SU-DHL-6 (cell line): ENCODE data around the gene LARP1B.

Source experiments
- H2AFZ ChIP-seq: fragments of 200-600 bp; sonication (generic); 2 replicates; pipeline ENCODE4 v1.6.1; 2014; ENCODE audit warnings: low read depth, mild to moderate bottlenecking, moderate library complexity, mixed read lengths, antibody characterized with exemption, low read length; ENCODE audit not compliant: severe bottlenecking
- H3F3A ChIP-seq: fragments of 200-600 bp; shearing (Covaris generic); 2 replicates; pipeline ENCODE4 v1.6.0; 2016; ENCODE audit warnings: antibody characterized with exemption, mild to moderate bottlenecking; ENCODE audit not compliant: insufficient read depth
- H3K27ac ChIP-seq: fragments of 200-600 bp; sonication (generic); 2 replicates; pipeline ENCODE4 v1.5.1; 2016; ENCODE audit warnings: low read depth, mild to moderate bottlenecking, low read length, moderate library complexity, mixed read lengths
- H3K27me3 ChIP-seq: fragments of 200-600 bp; sonication (generic), shearing (Covaris generic); 2 replicates; pipeline ENCODE4 v1.6.0; 2014; ENCODE audit warnings: mild to moderate bottlenecking, low read length
- H3K36me3 ChIP-seq: fragments of 200-600 bp; sonication (generic); 2 replicates; pipeline ENCODE4 v1.6.1; 2014; ENCODE audit warnings: mild to moderate bottlenecking, low read length, mixed read lengths
- H3K4me2 ChIP-seq: fragments of 300-600, 200-600 bp; shearing (Covaris generic), sonication (generic); 2 replicates; pipeline ENCODE4 v1.6.0; 2014; ENCODE audit warnings: low read length, low read depth, mild to moderate bottlenecking; ENCODE audit not compliant: poor library complexity, severe bottlenecking
- H3K4me3 ChIP-seq: fragments of 200-600 bp; sonication (generic); 2 replicates; pipeline ENCODE4 v1.5.1; 2014; ENCODE audit warnings: antibody characterized with exemption, low read length, mild to moderate bottlenecking, mixed read lengths; ENCODE audit not compliant: insufficient read depth, poor library complexity, severe bottlenecking
- H3K79me2 ChIP-seq: fragments of 200-600 bp; sonication (generic); 2 replicates; pipeline ENCODE4 v1.6.1; 2014; ENCODE audit warnings: mild to moderate bottlenecking, low read length, moderate library complexity; ENCODE audit not compliant: insufficient read depth
- H3K9ac ChIP-seq: fragments of 200-600 bp; sonication (generic); 2 replicates; pipeline ENCODE4 v1.7.0; 2014; ENCODE audit warnings: mild to moderate bottlenecking, low read length
- H3K9me2 ChIP-seq: fragments of 200-600 bp; sonication (generic); replicated peaks from 2 replicates; pipeline ENCODE4 v1.6.1; 2014; ENCODE audit warnings: low read length; ENCODE audit not compliant: insufficient read depth
- H3K9me3 ChIP-seq: fragments of 200-600 bp; sonication (generic); 2 replicates; pipeline ENCODE4 v1.6.1; 2014; ENCODE audit warnings: low read length, mixed read lengths; ENCODE audit not compliant: insufficient read depth
- H4K20me1 ChIP-seq: fragments of 200-600 bp; sonication (generic); 2 replicates; pipeline ENCODE4 v1.6.1; 2014; ENCODE audit warnings: low read depth, mild to moderate bottlenecking, antibody characterized with exemption, low read length, moderate library complexity, mixed read lengths
- EZH2phosphoT487 ChIP-seq: fragments of 200-600 bp; sonication (generic), shearing (Covaris generic); conservative IDR thresholded peaks from 2 replicates; pipeline ENCODE4 v1.6.1; 2018; ENCODE audit warnings: mild to moderate bottlenecking, antibody characterized with exemption, low read length, moderate library complexity, mixed read lengths
- TF ChIP-seq, protein P1 (sequence below): fragments of 200-600 bp; sonication (generic); IDR thresholded peaks from one replicate; pipeline ENCODE4 v1.5.1; 2017; ENCODE audit warnings: antibody characterized with exemption, mild to moderate bottlenecking, low read length, moderate library complexity; ENCODE audit not compliant: insufficient read depth, poor library complexity, severe bottlenecking

Gene LARP1B

GRCh38 chr4:128227991-128228571 lies 167.0 kb downstream of the LARP1B start:
- H2AFZ ChIP-seq, result no peak overlapping the region
- H3K27ac ChIP-seq, result no peak overlapping the region
- TF ChIP-seq EZH2phosphoT487, result no peak
- TF ChIP-seq, protein P1, sequence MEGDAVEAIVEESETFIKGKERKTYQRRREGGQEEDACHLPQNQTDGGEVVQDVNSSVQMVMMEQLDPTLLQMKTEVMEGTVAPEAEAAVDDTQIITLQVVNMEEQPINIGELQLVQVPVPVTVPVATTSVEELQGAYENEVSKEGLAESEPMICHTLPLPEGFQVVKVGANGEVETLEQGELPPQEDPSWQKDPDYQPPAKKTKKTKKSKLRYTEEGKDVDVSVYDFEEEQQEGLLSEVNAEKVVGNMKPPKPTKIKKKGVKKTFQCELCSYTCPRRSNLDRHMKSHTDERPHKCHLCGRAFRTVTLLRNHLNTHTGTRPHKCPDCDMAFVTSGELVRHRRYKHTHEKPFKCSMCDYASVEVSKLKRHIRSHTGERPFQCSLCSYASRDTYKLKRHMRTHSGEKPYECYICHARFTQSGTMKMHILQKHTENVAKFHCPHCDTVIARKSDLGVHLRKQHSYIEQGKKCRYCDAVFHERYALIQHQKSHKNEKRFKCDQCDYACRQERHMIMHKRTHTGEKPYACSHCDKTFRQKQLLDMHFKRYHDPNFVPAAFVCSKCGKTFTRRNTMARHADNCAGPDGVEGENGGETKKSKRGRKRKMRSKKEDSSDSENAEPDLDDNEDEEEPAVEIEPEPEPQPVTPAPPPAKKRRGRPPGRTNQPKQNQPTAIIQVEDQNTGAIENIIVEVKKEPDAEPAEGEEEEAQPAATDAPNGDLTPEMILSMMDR, result no peak

DNA sequence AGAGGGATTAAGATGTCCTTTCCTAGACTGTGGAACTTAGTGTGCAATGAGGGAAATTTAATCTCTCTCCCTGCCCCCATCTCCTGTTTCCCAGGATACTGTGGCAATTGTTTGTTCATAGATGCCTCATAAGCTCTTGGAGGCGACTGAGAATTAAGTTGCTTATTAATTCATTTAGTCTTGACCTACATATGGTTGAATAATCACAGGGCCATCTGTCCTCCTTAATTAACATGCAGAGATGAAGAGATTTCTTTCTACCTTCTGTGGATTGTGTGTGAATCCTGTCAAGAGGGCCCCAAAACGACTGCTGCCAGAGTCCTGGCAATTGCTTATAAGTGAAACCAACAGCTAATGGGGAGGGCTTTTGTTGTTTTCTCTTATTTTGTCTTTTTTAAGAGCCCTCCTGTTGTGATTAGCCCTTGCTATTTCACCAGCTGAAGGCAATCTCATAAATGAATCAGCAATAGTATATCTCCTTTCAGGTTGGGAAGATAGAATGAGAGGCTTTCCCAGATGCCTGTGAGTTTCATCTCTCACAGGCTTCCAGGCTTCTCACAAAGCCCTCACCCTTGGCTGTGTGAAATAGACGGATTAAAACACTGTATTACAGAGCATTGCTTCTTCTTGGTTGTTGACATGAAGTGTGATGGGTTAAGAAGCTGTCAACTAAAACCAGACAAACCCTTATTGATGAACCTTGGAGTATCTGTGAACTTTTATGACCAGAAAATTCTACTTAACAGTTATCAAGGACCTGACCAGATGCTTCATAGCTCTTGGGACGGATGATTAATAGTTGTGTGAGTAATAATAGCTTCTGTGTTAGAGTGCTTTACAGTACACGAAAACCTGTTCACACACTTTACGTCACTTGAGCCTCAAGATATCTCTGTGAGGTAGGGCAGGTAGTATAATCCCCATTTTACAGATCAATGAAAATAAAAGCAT lies 168.0 kb downstream of the LARP1B start:
- H3K4me2 ChIP-seq, result no peak overlapping the region
- no peaks in the 10 kb centered on the region for H4K20me1 ChIP-seq
- H3K27me3 ChIP-seq, result no peaks in the 10 kb centered on the region
- no peaks in the 10 kb centered on the region for H3K36me3 ChIP-seq
- H3K9me3 ChIP-seq, result no peaks in the 10 kb centered on the region
- no peak overlapping the region for H3K4me3 ChIP-seq
- H3K9ac ChIP-seq, result no peak overlapping the region
- no peak overlapping the region for H2AFZ ChIP-seq
- no peak overlapping the region for H3K27ac ChIP-seq
- no peaks in the 10 kb centered on the region for H3K79me2 ChIP-seq
- TF ChIP-seq, protein P1, result no peak
- no peak for TF ChIP-seq EZH2phosphoT487
- no peaks in the 10 kb centered on the region for H3K9me2 ChIP-seq
- H3F3A ChIP-seq, result no peaks in the 10 kb centered on the region

More at GRCh38 chr4:128227991-128228571, 167.0 kb downstream of the LARP1B start:
- no peaks in the 10 kb centered on the region for H3K27me3 ChIP-seq
- H3K4me3 ChIP-seq, result no peak overlapping the region
- no peaks in the 10 kb centered on the region for H3K79me2 ChIP-seq
- H3K36me3 ChIP-seq, result no peaks in the 10 kb centered on the region
- H3K9me2 ChIP-seq, result no peaks in the 10 kb centered on the region
- no peaks in the 10 kb centered on the region for H4K20me1 ChIP-seq
- H3K9ac ChIP-seq, result no peak overlapping the region
- no peaks in the 10 kb centered on the region for H3K9me3 ChIP-seq
- no peak overlapping the region for H3K4me2 ChIP-seq
- H3F3A ChIP-seq, result no peaks in the 10 kb centered on the region

- Histone ChIP-seq H3K4me3 (no peak overlapping the region), H3K9me2 (no peaks in the 10 kb centered on the region), H3K27me3 (no peaks in the 10 kb centered on the region), H3K4me2 (no peak overlapping the region), H2AFZ (no peak overlapping the region), H3F3A (no peaks in the 10 kb centered on the region), H3K36me3 (no peaks in the 10 kb centered on the region), H4K20me1 (no peaks in the 10 kb centered on the region), H3K79me2 (no peaks in the 10 kb centered on the region), H3K9ac (no peak overlapping the region), H3K27ac (no peak overlapping the region), H3K9me3 (no peaks in the 10 kb centered on the region)
- TF ChIP-seq, protein P1, result no peak
- no peak for TF ChIP-seq EZH2phosphoT487
These were observed 171.6 kb downstream of the LARP1B start for GRCh38 chr4:128232719-128233118.
